GM12878 (cell line): ENCODE measurements around the gene FN1. TPM values are rescaled to one million over a fixed set of nuclear protein-coding genes. Genes with fewer than 3 reads are reported as not detected.

ENCODE experiments used
- ATAC-seq: fragments of 200-7000 bp; cut with Tn5 transposase; 3 replicates; pipeline ENCODE4 v1.9.1; 2020; ENCODE audit warnings: mild to moderate bottlenecking, moderate library complexity
- BruUV-seq: library from RNA; stranded (reverse); fragments of 400-500 nt; replicated peaks from 2 replicates; lab custom pipeline; 2021; lab: Mats Ljungman, UMichigan
- CTCF ChIA-PET: fragments of 300-600 bp; sonication (Branson Sonifier 250); formaldehyde crosslinking; extraction: SDS; loops from one replicate; lab custom pipeline; 2021; ENCODE audit warnings: inconsistent platforms; lab: Yijun Ruan, JAX
- POLR2A ChIA-PET: fragments of 350-600 bp; formaldehyde crosslinking; extraction: SDS; loops from one replicate; lab custom pipeline; 2021; ENCODE audit warnings: inconsistent platforms; lab: Charles Lee
- RAD21 ChIA-PET: fragments of 300-600 bp; sonication (Branson Sonifier 250); formaldehyde crosslinking; loops from one replicate; lab custom pipeline; 2023; ENCODE audit warnings: antibody characterized with exemption; ENCODE audit not compliant: unreplicated experiment; lab: Charles Lee
- SMC1A ChIA-PET: fragments of 300-600 bp; sonication (Branson Sonifier 250); formaldehyde crosslinking; loops from one replicate; lab custom pipeline; 2023; ENCODE audit not compliant: unreplicated experiment, uncharacterized antibody; lab: Charles Lee
- DNase-seq: peaks from one replicate; pipeline ENCODE4 v3.0.0-alpha.2; 2011; ENCODE audit warnings: low read depth, low spot score
- FAIRE-seq: peaks from 3 replicates; lab custom pipeline; 2011; peaks lifted over from hg19 to GRCh38; lab: Jason Lieb, UNC
- H2AFZ ChIP-seq: 2 replicates; pipeline ENCODE4 v1.6.0; 2011; ENCODE audit warnings: low read depth, low read length, control low read depth; ENCODE audit not compliant: control insufficient read depth
- H3K27ac ChIP-seq: 2 replicates; pipeline ENCODE4 v1.5.1; 2011; ENCODE audit warnings: control low read depth; ENCODE audit not compliant: control insufficient read depth, insufficient read depth
- H3K27me3 ChIP-seq, 2 experiments: replicated peaks in 1 of 2; 2 replicates each; pipeline versions ENCODE4 v1.6.0 to v1.6.1; 2011; ENCODE audit warnings: low read length in 1 of 2; ENCODE audit not compliant: control insufficient read depth in 2 of 2, insufficient read depth in 2 of 2
- H3K36me3 ChIP-seq, 2 experiments: 2 replicates each; pipeline ENCODE4 v1.5.1; 2011; ENCODE audit warnings: low read length in 1 of 2; ENCODE audit not compliant: control insufficient read depth in 2 of 2, insufficient read depth in 2 of 2
- H3K4me1 ChIP-seq: 2 replicates; pipeline ENCODE4 v1.6.1; 2011; ENCODE audit warnings: mild to moderate bottlenecking, low read length, moderate library complexity, mixed read lengths; ENCODE audit not compliant: control insufficient read depth, insufficient read depth
- H3K4me2 ChIP-seq: 2 replicates; pipeline ENCODE4 v1.6.0; 2011; ENCODE audit warnings: control low read depth; ENCODE audit not compliant: control insufficient read depth, insufficient read depth
- H3K4me3 ChIP-seq: fragments of 200-600 bp; sonication (generic); 2 replicates; pipeline ENCODE4 v1.5.1; 2016
- H3K79me2 ChIP-seq: 2 replicates; pipeline ENCODE4 v1.6.0; 2011; ENCODE audit warnings: low read length; ENCODE audit not compliant: control insufficient read depth, insufficient read depth
- H3K9ac ChIP-seq: 2 replicates; pipeline ENCODE4 v1.8.0; 2011; ENCODE audit warnings: low read length, control low read depth, mixed read lengths; ENCODE audit not compliant: control insufficient read depth, insufficient read depth
- H3K9me3 ChIP-seq: replicated peaks from 3 replicates; pipeline ENCODE4 v1.5.1; 2011; ENCODE audit warnings: mild to moderate bottlenecking, low read length; ENCODE audit not compliant: control insufficient read depth, insufficient read depth
- H4K20me1 ChIP-seq: 2 replicates; pipeline ENCODE4 v1.6.0; 2011; ENCODE audit not compliant: control insufficient read depth, insufficient read depth
- CUX1 ChIP-seq: IDR thresholded peaks from 2 replicates; pipeline ENCODE4 v1.6.1; 2012; ENCODE audit warnings: improper control_type of control experiment, low read depth, low read length; ENCODE audit not compliant: insufficient replicate concordance
- E2F8 ChIP-seq: fragments of 450-650 bp; IDR thresholded peaks from 2 replicates; pipeline ENCODE4 v1.6.1; 2018; ENCODE audit warnings: mild to moderate bottlenecking, low read depth, moderate library complexity; ENCODE audit not compliant: partially characterized antibody
- ELK1 ChIP-seq: IDR thresholded peaks from 2 replicates; pipeline ENCODE4 v1.6.1; 2012; ENCODE audit warnings: low read depth, low read length, improper control_type of control experiment
- HCFC1 ChIP-seq: fragments of 150-350 bp; IDR thresholded peaks from 2 replicates; pipeline ENCODE4 v1.6.1; 2014; ENCODE audit warnings: low read length
- IRF4 ChIP-seq: IDR thresholded peaks from 2 replicates; pipeline ENCODE4 v1.6.1; 2011; ENCODE audit warnings: low read depth, low read length
- MYC ChIP-seq: IDR thresholded peaks from 2 replicates; pipeline ENCODE4 v1.6.1; 2011; ENCODE audit warnings: mild to moderate bottlenecking, low read length, moderate library complexity, inconsistent platforms; ENCODE audit not compliant: insufficient read depth, insufficient replicate concordance, insufficient read length, severe bottlenecking
- NFYB ChIP-seq: IDR thresholded peaks from 2 replicates; pipeline ENCODE4 v1.6.1; 2011; ENCODE audit warnings: low read depth, mild to moderate bottlenecking, low read length, improper control_type of control experiment, moderate library complexity; ENCODE audit not compliant: insufficient read depth
- WGBS: methylation state at CpG from one replicate; pipeline ENCODE4 v1.1.6; 2016; ENCODE audit warnings: low lambda C conversion rate; ENCODE audit not compliant: insufficient replicate concordance, insufficient coverage; ENCODE audit errors: missing lambda C conversion rate; 5-methylcytosine and 5-hydroxymethylcytosine counted together
- in situ Hi-C: fragments of 300-500 bp; cut with MboI; formaldehyde crosslinking; loops from 9 replicates; pipeline ENCODE4 v1.14.3; 2018; ENCODE audit warnings: mixed read lengths
- intact Hi-C: fragments of 100-400 bp; cut with micrococcal nuclease; formaldehyde crosslinking; loops from one replicate; pipeline ENCODE4 v1.14.2; 2022; ENCODE audit not compliant: unreplicated experiment
- polyA plus RNA-seq, 11 experiments: library from polyadenylated mRNA; depleted of rRNA in 4 of 11; unstranded in 6 of 11; stranded (reverse) in 5 of 11; fragments of >200 nt; fragmentation: Nextera tagmentation in 4 of 11; fragmentation: Illumina TruSeq in 1 of 11; extraction: Ambion mirVana in 4 of 11; extraction: Trizol in 1 of 11; gene quantifications; 1 replicate in 1 of 11; 2 replicates in 10 of 11; pipeline versions ENCODE4 v1.2.1 to v1.2.3, GENCODE V29; 2011 to 2016; ENCODE audit warnings: inconsistent platforms in 2 of 11, missing spikeins in 2 of 11, low read depth in 1 of 11
- total RNA-seq, 4 experiments: library from RNA; depleted of rRNA in 3 of 4; stranded (reverse); fragments of >200 nt in 3 of 4; fragmentation: Illumina TruSeq in 1 of 4; extraction: Trizol in 1 of 4; gene quantifications; 2 replicates each; pipeline versions ENCODE4 v1.2.1 to v1.2.3, GENCODE V29; 2013 to 2021

The FN1 gene
- total and polyA plus RNA-seq, 10 of the 15 experiments (the other 5 are each of a cell fraction or from before 2014, with no cell fraction given), result 0.60 to 9.4 (median 1.5) TPM

- intact Hi-C loops (no loop called here), in situ Hi-C loops (no loop called here)
- Histone ChIP-seq H4K20me1 (no peaks in the 10 kb centered on the region), H3K36me3 (no peaks in the 10 kb centered on the region), H3K4me3 (no peak overlapping the region), H3K9ac (no peak overlapping the region), H3K9me3 (no peaks in the 10 kb centered on the region), H3K27ac (no peak overlapping the region), H3K27me3 (no peaks in the 10 kb centered on the region), H3K4me2 (no peak overlapping the region), H3K4me1 (no peaks in the 10 kb centered on the region), H3K79me2 (no peaks in the 10 kb centered on the region), H2AFZ (no peak overlapping the region)
- SMC1A ChIA-PET, result interaction anchor here (1.5 kb wide), 1 partner anchor 14 kb away, joined by 5 read pairs; no protein-coding TSS in a partner anchor
- CTCF ChIA-PET, result no interaction called here
- ATAC-seq (no peak), DNase-seq (no peak), FAIRE-seq (no peak)
- TF ChIP-seq ELK1, result no peak
- TF ChIP-seq MYC, result no peak
- TF ChIP-seq HCFC1, result no peak
- no peak for TF ChIP-seq CUX1
- TF ChIP-seq E2F8, result no peak
- TF ChIP-seq IRF4, result no peak
- TF ChIP-seq NFYB, result no peak
- BruUV-seq, result no TSS peak
- POLR2A ChIA-PET, result no interaction called here
- RAD21 ChIA-PET, result no interaction called here
- WGBS, result 50% methylated on average over 7 of the region's 7 CpGs
Measured at GRCh38 chr2:215388002-215388728, 47.7 kb downstream of the FN1 start.
